HG03280 (cell line): ENCODE measurements around the gene PCP4L1.

Source experiments
- ATAC-seq: cut with Tn5 transposase; IDR thresholded peaks from one replicate; pipeline ENCODE4 v1.9.1; 2021; ENCODE audit warnings: mild to moderate bottlenecking, moderate library complexity; ENCODE audit not compliant: unreplicated experiment

PCP4L1 gene

DNA sequence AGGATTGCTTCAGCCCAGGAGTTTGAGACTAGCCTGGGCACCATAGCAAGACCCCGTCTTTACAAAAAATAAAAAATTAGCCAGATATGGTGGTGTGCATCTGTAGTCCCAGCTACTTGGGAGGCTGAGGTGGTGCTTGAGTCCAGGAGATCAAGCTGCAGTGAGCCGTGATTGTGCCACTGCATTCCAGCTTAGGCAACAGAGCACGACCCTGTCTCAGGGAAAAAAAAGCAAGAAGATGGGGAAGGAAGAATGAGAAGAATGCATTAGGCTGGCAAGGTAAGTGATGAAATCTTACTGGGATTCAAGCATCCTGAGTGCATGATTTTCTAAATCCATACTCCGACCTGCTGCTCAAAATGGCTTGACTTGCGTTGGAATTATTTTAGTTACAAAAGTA is 6.8 kb downstream of the PCP4L1 start:
- no peak for ATAC-seq

DNA sequence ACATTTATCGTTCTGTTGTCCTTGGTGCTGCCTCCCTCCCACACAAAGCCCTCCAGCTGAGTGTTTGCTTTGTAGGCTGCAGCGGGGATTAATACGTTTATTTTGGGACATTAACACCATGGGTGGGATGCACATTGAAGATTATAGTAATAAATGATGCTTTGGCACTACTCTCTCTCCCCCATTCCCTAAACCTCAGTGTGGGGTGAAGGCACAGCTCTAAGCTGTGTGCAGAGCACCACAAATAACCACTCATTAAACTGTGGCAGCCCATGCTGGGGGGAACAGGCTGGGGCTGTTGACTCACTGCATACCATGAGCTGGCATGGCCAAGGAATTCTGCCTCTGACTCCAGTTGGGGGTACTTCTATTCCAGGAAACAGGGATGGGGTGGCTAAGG is 7.7 kb downstream of the PCP4L1 start:
- ATAC-seq = no peak

DNA sequence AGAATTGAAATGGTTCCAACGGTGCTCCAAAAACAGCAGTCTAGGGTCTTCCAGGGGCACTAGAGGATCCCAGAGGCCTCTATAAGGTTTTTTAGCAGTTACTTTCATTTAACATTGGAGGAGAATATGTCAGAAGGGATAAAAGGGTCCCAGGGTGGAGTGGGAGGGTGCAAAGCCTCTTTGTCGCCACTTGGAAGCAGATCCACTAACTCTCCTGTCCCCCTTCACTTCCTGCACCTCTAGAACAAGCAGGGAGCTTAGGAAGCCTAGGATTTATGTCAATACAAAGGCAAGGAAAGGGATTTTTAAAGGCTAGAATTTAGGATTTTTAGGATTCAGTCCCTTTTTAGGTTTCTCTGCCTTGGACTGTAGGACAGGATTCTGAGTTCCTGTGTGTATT is 8.3 kb downstream of the PCP4L1 start:
- ATAC-seq = no peak

DNA sequence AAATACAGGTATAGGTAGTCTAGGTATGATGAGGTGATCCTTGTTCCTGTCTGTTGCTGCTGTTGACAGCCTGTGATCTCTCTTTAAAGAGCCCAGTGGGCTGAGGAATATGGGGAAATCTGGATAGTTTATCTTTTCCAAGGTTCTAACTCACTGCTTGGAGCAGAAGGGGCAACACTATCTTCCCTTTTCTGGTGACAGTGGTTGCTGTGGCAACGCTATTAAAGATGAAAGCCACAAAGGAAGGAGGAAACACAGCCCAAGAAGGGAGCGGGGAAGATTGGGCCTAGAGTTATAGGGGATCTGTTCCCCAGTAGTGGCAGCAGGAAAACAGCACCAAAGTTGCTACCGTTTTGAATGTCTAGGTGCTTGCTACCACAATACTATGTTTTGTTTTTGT is 8.8 kb downstream of the PCP4L1 start:
- ATAC-seq = no peak

DNA sequence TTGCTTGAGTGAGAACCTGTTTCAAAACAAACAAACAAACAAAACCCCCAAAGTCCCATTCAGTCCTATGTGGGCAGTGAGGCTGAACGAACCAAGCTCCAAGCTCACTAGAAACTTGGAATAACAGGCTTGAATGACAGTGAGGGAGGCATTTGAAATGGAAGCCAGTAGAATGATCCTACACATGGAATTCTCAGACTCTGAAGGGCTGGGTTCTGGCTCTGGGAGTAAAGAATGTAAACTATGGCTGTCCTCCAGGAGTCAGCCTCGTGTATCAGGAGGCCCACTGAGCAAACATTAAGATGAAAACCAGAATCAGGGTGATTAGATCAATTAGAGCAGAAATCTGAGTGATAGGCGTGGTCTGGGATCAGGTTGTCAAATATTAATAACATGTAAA is 14.9 kb downstream of the PCP4L1 start:
- no peak for ATAC-seq

DNA sequence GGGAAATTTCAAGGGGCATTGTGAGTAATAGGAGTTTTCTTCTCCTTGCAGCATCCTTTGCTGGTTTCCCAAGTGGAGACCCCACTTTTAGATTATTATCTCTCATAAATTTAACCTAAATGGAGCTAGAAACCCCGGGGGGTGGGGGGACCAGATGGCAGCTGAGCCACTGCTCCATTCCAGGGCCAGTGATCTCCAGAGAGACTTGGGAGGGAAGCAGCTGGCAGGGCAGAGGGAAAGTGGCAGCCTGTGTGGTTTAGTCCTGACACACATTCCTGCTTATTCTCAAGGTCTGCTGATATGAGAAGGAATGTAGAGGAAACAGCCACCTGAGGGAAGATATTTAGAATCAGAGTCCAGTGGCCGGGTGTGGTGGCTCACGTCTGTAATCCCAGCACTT is 16.3 kb downstream of the PCP4L1 start:
- ATAC-seq = no peak

DNA sequence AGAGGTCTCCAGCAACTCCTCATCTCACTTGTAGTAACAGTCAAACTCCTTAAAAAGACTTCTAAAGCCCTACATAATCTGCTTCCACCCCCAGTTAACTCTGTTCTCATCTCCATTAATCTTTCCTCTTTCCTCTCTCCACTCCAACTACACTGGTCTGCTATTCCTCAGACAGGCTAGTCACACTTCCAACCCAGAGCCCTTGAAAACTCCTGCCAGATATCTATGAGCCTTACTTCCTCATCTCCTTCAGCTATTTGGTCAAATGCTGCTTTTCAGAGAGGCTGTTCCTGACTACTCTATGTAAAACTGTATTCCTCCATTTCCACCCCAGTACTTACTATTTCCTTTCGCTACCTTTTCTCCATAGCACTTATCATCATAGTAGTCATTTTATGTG is 24.4 kb downstream of the PCP4L1 start:
- no peak for ATAC-seq

DNA sequence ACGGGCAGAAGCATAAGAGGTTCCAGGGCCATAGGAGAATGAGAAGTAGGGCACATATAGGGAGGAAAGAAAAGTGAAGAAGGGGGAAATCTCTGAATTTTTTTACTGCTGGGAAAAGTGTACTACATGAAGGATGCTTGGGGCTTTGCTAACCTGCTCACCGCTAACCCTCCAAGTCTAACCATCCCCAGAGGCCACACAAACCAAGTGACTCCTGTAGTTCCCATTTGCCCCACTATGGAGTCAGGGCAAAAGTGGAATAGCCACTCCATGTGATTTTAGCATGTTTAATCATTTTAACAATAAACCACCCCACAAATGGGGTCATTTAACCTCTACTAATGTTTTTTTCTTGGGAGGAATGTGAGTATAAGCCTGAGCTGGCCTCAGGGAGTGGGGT is 26.6 kb downstream of the PCP4L1 start:
- no peak for ATAC-seq

DNA sequence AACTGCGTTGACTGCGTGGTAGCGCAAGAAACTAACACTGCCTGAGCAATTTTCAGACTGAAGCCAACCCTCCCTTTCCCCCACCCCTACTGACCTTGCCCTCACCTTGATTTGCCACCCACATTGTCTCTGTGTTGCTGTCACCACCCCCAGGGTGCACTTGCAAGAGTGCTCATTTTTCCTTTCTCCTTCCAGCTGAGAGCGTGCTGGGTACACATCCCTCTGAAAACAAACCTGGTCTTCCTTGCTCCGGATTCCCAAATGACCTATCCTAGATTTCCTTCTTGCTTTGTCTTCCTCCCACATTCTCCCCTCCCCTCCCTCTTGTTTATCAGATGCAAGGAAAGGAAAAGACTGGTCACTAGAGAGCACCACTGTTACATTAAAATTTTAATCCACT is 27.0 kb downstream of the PCP4L1 start:
- ATAC-seq = no peak

DNA sequence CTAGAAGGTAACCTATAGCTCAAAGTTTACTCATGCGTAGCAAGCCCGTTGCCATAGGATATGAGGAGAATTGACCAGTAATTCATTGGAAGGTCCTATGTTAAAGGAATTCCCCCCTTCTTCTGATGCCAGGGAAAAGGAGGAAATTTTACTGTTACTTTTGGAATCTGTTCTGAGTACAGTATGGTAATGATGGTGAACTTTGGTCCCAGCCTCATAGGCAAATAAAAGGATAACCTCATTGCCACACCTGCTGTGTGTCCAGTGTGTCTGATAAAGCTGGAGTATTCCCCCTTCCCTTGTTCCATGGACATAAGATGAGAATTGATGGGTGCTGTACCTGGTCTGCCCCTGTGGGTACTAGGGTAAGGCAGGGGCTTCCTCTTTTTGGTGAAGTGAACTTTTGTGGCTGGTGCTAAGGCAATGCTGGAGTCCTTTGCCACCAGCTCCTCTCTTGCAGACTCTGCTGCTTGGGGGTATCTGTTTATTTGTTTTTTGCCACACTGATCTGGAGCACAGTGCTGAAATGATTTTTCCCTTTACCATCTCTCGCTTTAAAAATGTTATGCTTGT is 29.0 kb downstream of the PCP4L1 start:
- ATAC-seq = no peak

DNA sequence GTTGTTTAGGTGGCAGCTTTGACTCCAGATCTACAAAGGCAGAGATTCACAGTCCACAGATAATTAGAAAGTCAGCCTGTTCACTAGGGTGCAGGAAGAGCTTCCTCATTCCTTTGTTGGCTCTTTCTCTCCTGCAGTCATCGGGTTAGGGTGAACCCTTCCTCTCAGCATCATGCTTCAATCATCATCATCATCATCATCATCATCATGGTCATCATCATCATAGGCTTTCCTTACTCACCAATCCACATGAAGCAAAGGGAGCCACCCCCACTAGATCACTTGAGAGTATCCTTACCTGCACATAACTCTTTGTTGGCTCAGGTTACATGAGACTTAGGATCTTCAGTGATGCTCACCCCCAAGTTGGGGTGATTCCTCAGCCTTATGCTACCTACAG is 32.2 kb downstream of the PCP4L1 start:
- no peak for ATAC-seq

DNA sequence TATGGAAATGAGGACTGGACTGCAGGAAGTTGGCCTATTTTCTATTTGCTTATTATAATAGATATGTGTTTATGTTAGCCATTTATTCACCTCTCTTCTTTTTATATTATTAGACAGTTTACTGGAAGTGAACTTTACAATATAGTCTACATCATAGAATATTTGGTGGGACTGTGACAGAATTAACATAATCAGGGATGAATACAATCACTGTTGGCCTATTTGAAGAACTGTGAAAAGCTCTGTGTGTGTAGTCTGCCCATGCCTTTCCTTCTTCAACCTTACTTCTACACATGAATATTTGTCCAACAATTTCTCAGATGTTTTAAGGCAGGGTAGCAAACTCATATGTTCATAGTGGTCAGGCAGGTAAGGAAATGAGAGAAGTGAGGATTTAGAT is 38.9 kb downstream of the PCP4L1 start:
- no peak for ATAC-seq

DNA sequence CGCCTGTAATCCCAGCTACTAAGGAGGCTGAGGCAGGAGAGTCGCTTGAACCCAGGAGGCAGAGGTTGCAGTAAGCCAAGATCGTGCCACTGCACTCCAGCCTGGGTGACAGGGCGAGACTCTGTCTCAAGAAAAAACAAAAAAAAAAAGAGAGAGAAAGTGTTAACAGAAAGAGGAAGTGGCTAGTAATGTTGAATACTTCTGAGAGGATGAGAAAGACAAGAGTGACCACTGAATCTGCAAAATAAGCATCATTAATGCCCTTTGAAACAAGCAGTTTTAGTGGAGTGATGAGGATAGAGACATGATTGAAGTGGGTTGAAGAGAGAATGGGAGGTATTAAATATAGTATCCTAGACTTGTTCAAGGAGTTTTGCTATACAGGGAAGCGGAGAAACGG is 39.6 kb downstream of the PCP4L1 start:
- no peak for ATAC-seq

DNA sequence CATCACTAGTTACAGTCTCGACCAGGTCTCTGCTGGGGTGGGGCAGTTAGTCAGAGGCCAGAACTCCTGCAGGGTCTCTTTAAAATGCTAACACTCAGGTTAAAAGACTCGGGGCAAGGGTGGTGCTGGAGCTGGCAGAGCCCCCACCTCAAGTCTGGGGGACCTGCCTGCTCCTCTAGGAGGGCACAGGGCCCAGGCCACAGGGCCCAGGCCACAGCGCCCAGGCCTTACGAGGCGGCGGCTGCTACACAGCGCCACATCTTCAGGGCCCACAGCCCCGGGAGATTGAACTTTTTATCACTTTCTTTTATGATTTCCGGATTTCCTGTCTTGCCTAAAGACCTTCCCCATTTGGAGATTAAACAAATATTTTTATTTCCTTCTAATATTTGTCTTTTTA is 40.8 kb downstream of the PCP4L1 start:
- ATAC-seq = no peak

DNA sequence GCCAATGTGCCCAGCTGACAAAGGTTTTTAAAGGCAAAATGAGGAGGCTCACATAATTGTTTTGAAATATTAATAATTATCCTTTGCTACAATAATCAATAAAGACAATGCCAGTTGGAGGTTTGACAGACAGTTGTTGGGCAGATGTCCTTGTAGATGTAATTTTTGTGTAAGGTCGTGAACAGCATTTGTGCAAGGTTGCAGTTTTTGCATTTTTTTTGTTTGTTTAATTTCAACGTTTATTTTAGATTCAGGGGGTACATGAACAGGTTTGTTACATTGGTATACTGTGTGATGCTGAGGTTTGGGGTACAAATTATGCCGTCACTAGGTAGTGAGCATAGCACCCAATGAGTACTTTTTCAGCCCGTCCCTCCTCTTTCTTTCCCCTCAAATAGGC is 41.9 kb downstream of the PCP4L1 start:
- no peak for ATAC-seq

DNA sequence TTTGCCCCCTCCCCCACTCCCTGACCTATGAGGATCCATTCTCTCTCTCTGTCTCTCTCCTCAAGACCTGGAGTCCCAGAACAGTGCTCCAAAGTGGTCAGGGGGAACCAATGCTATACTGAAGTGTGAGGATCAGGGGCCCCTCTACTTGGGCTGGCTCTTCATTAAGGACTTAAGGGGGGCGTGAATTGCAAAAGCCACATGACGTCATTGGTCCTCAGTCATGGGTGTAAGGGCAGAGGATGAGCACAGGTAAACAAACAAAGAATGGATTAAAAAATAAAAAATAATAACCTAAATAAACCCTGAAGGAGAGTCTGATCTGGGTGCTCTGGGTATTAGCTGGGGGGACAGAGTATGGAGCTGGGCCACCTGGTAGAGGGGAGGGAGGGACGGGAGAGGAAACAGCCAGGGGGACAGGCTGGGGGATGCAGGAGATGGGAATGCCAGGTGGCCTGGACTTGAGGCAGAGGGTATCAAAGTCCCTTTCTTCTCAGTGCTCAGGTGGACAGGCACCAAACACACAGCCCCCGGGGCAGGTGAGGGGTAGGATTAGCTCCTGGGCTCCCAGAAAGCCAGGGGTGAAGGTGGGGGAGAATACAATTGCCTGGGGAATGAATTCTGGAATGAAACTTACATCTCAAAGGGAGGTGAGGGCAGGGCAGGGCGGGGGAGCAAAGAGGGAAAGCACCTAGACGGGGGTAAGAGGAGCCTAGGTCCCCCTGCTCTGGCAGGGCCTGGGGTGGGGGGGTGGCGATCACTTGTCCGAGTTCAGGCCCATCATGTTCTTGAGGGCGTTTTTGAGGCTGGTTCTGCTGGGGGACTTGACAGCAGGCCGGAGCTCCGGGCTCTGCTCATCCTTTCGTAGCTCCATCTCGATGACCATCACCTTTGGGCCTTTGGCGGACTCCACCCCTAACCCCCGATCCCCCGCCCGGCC is 46.7 kb downstream of the PCP4L1 start:
- no peak for ATAC-seq

DNA sequence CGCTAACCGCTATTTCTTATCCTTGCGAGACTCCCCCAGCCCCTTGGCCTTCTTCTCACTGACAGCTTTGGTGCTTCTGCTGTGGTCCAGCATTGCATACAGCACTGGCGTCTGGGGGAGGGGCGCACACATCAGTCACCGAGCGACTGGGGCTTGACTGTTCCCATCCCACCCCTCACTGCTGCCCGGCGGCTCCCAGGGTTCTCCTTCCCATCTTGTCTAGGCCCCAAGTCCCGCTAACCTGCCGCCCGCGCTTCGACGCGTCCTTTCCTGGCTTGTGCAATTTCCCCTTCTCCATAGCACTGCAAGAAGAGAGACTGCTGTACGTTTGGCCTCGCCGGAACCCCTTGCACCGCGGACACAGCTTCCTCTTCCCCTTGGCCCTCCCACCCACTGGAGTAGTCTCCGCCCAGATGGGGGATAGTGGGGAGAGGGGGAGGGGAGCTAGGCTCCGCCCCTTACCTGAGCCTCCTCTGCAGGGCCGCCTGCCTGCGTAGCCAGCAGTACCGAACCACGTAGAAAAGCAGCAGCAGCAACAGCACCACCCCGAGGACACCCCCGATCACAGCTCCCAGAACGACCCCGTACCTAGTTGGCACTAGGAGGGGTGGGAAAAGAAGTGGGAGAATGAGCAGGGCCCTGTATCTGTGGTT is 47.4 kb downstream of the PCP4L1 start:
- ATAC-seq = peak; percentile 77

DNA sequence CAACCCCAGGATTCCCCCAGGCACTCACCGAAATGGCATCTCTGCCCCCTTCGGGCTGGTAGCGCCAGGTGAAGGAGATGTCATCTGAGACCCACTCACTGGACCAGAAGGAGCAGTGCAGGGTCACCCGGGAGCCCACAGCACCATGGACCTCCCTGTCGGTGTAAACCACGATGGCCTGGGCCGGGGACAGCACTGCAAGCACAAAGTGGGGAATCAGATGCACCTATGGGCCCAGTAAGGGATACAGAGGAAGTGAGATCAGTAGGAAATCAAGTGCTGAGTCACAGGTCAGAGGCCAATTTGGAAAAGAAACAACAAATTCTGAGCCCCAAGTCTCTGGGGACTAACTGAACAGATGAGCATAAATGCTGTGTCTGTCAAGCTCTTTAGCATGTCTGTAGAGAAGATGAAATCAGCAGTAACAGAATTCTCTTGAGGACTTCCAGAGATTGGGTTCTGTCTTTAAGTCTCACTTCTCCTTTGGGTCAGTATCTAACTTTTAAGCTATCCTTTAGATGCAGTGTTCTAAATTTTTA is 48.8 kb downstream of the PCP4L1 start:
- no peak for ATAC-seq

DNA sequence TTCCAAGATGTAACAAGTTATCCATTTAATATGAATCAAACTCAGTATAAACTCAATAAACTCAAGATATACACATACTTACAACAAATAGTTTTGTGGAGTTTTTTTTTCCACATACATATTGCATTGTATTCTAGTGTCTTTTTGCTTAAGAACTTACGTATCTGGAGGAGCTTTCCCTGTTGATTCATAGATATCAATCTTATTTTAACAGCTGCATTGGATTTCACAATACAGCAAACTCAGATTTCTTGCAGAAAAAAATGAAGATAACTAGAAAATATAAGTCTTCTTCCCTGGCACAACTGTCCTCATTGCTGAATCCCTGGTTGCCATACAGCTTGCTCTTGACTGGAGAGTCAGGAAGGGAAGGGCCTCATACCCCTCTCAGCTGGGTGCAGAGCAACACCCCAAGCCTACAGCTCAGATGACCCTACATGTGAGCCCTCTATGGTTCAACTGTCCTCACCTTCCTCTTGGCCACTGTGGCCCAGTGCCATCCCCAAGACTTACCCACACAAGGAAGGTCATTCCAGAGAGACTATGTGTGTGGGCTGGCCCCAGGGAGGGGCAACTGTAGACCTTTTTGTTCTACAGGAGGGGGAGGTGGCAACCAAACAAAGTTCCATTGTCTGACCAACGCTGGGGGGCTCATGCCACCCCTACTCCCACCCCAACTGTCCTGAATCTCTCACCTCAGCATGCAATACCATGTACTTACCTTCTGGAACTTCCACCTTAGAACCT is 49.5 kb downstream of the PCP4L1 start:
- no peak for ATAC-seq

DNA sequence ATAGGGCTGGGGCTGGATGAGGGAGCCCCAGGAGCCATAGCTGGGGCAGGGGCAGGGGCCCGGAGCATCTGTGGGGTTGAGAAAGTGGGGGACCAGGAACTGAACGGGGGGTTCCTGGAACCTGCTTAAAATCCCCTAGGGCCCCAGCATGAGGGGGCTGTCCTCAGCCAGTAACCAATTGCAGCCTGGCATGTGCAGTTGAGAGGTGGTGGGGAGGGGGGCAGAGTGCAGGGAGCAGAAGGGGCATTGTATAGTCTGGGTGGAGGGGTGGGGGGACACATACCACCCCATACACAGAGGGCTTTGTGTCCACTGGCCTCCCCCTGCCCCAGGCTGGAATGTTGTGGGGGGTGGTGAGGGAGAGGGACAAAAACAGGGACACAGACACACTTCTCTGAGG is 51.3 kb downstream of the PCP4L1 start, which contains the start of gene MPZ:
TSS of gene MPZ (minus strand) at position 101 of the 400 bp plus-strand sequence. CDS start at position 38, 63 bp downstream.
- no peak for ATAC-seq

DNA sequence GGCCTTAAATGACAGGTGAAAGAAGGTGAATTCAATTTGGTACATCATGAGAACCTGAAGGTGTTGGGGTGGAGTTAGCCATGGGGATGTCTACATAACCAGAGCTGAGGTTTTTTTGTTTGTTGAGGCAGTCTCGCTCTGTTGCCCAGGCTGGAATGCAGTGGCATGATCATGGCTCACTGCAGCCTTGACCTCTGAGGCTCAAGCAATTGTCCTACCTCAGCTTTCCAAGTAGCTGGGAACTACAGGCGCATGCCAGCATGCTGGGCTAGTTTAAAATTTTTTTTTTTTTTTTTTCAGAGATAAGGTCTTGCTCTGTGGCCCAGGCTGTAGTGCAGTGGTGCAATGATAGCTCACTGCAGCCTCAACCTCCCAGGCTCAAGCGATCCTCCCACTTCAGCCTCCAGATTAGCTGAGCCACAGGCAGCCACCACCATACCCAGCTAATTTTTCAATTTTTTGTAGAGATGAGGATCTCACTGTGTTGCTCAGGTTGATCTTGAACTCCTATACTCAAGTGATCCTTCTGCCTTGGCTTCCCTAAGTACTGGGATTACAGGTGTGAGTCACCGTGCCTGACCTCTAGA is 53.1 kb downstream of the PCP4L1 start:
- ATAC-seq = no peak
